Esophagus muscularis mucosa (tissue), 4 donors: ENCODE data around the gene USP38. TPM values are rescaled to one million over a fixed set of nuclear protein-coding genes. Genes with fewer than 3 reads are reported as not detected.

Source experiments
- DNase-seq: peaks from one replicate; pipeline ENCODE4 v3.0.0-alpha.2; 2017; ENCODE audit errors: extremely low spot score
- H3K27ac ChIP-seq, 4 donors: fragments of 200-600 bp; sonication (generic); replicated peaks in 1 of 4; 1 replicate in 3 of 4; 2 replicates in 1 of 4; pipeline ENCODE4 v1.5.1; 2016 to 2019; ENCODE audit warnings: mild to moderate bottlenecking in 1 of 4
- H3K27me3 ChIP-seq, 4 donors: fragments of 200-600 bp; sonication (generic); one replicate each; pipeline versions ENCODE4 v1.5.1 to v1.6.0; 2016 to 2019
- H3K36me3 ChIP-seq, 4 donors: fragments of 200-600 bp; sonication (generic); one replicate each; pipeline ENCODE4 v1.5.1; 2016 to 2019
- H3K4me1 ChIP-seq, 4 donors: fragments of 200-600 bp; sonication (generic); one replicate each; pipeline ENCODE4 v1.5.1; 2016 to 2019
- H3K4me3 ChIP-seq, 4 donors: fragments of 200-600 bp; sonication (generic); 1 replicate in 2 of 4; 2 replicates in 2 of 4; pipeline ENCODE4 v1.5.1; 2016 to 2019; ENCODE audit warnings: mild to moderate bottlenecking in 4 of 4, moderate library complexity in 1 of 4
- H3K9me3 ChIP-seq, 4 donors: fragments of 200-600 bp; sonication (generic); 1 replicate in 3 of 4; 2 replicates in 1 of 4; pipeline ENCODE4 v1.5.1; 2016 to 2019
- CTCF ChIP-seq, 3 experiments: fragments of 200-600 bp in 2 of 3; fragments of 450-650 bp in 1 of 3; sonication (generic) in 2 of 3; IDR thresholded peaks; one replicate each; pipeline ENCODE4 v1.5.1; 2017 to 2019; ENCODE audit warnings: antibody characterized with exemption in 3 of 3, mild to moderate bottlenecking in 2 of 3, moderate library complexity in 1 of 3
- EP300 ChIP-seq: sonication (generic); formaldehyde crosslinking; IDR thresholded peaks from one replicate; pipeline ENCODE4 v1.6.1; 2017; ENCODE audit warnings: antibody characterized with exemption
- POLR2A ChIP-seq: fragments of 450-650 bp; IDR thresholded peaks from one replicate; pipeline ENCODE4 v1.6.1; 2017; ENCODE audit warnings: antibody characterized with exemption, moderate library complexity, mild to moderate bottlenecking, low read depth
- POLR2AphosphoS5 ChIP-seq, 2 donors: sonication (generic); formaldehyde crosslinking; IDR thresholded peaks; one replicate each; pipeline ENCODE4 v1.6.1; 2017; ENCODE audit warnings: antibody characterized with exemption in 2 of 2
- WGBS: methylation state at CpG from one replicate; pipeline ENCODE4 v1.1.5; 2018; 5-methylcytosine and 5-hydroxymethylcytosine counted together
- intact Hi-C: fragments of 100-400 bp; cut with DNase I; formaldehyde crosslinking; loops from one replicate; pipeline ENCODE4 v1.15.1; 2023
- total RNA-seq, 4 donors: library from RNA; depleted of rRNA; stranded (reverse); fragments of >200 nt; gene quantifications; one replicate each; pipeline versions ENCODE4 v1.1.0 to v1.2.1, GENCODE V29; 2016

Gene USP38
- total RNA-seq, 4 donors from 2014 or later, result 16.6 to 25.5 (median 23.3) TPM

- Histone ChIP-seq H3K4me1 (peaks cover 0 to 14% (median 1%) of the 10 kb centered on the region in 4 donors), H3K36me3 (peaks cover 52 to 80% (median 74%) of the 10 kb centered on the region in 4 donors), H3K27ac (no peak overlapping the region), H3K9me3 (no peaks in the 10 kb centered on the region), H3K4me3 (no peak overlapping the region), H3K27me3 (no peaks in the 10 kb centered on the region)
- intact Hi-C loops, result no loop called here
- DNase-seq, result no peak
- WGBS, result 89% methylated on average over 2 of the region's 2 CpGs
- TF ChIP-seq POLR2A, result no peak
Measured at GRCh38 chr4:143199503-143199902, 14.8 kb downstream of the USP38 start.

- peak; percentile 43 to 51 (median 44) for TF ChIP-seq CTCF (IDR thresholded peaks at IDR 0.05)
- no peak for TF ChIP-seq POLR2A
- H3K27ac ChIP-seq, result no peak overlapping the region
- no peak for DNase-seq
- WGBS, result 90% methylated on average over 1 of the region's 1 CpG
- peaks cover 0 to 16% (median 5%) of the 10 kb centered on the region in 4 donors for H3K4me1 ChIP-seq
- intact Hi-C loops, result loop anchor here (10.0 kb wide), 1 partner anchor 312 kb away; the partner anchor contains the start of gene SMARCA5
- peaks cover 39 to 74% (median 61%) of the 10 kb centered on the region in 4 donors for H3K36me3 ChIP-seq
- H3K9me3 ChIP-seq, result no peaks in the 10 kb centered on the region
- no peak overlapping the region for H3K4me3 ChIP-seq
- no peaks in the 10 kb centered on the region for H3K27me3 ChIP-seq
Measured at GRCh38 chr4:143202824-143203223, 18.1 kb downstream of the USP38 start.

- no peaks in the 10 kb centered on the region for H3K27me3 ChIP-seq
- 78% methylated on average over 1 of the region's 1 CpG for WGBS
- peaks cover 31 to 66% (median 54%) of the 10 kb centered on the region in 4 donors for H3K36me3 ChIP-seq
- peaks cover 0 to 23% (median 9%) of the 10 kb centered on the region in 4 donors for H3K4me1 ChIP-seq
- H3K9me3 ChIP-seq, result no peaks in the 10 kb centered on the region
- no peak overlapping the region for H3K4me3 ChIP-seq
- intact Hi-C loops, result loop anchor here (10.0 kb wide), 1 partner anchor 311 kb away; the partner anchor contains the start of gene SMARCA5
- DNase-seq, result no peak
- TF ChIP-seq EP300 (no peak), CTCF (IDR thresholded peaks at IDR 0.05) (no peak), POLR2A (no peak), POLR2AphosphoS5 (IDR thresholded peaks at IDR 0.05) (no peak)
- H3K27ac ChIP-seq, result no peak overlapping the region
Measured at GRCh38 chr4:143203577-143203976, 18.9 kb downstream of the USP38 start.

GRCh38 chr4:143207555-143207954 is 22.8 kb downstream of the USP38 start:
- Histone ChIP-seq H3K4me1 (peaks cover 0 to 24% (median 11%) of the 10 kb centered on the region in 4 donors), H3K36me3 (peaks cover 9 to 56% (median 34%) of the 10 kb centered on the region in 4 donors), H3K9me3 (no peaks in the 10 kb centered on the region), H3K27me3 (no peaks in the 10 kb centered on the region), H3K4me3 (no peak overlapping the region), H3K27ac (peak overlapping the region in 1 of 4 donors; percentile 24)
- 24% methylated on average over 1 of the region's 1 CpG for WGBS
- no peak for DNase-seq
- TF ChIP-seq EP300 (no peak), CTCF (IDR thresholded peaks at IDR 0.05) (peak; percentile 54 to 61 (median 58))
- intact Hi-C loops, result loop anchor here (10.0 kb wide), 1 partner anchor 307 kb away; the partner anchor contains the start of gene SMARCA5

- H3K4me1 ChIP-seq, result peaks cover 0 to 39% (median 31%) of the 10 kb centered on the region in 4 donors
- no peak overlapping the region for H3K4me3 ChIP-seq
- H3K9me3 ChIP-seq, result no peaks in the 10 kb centered on the region
- H3K27ac ChIP-seq, result no peak overlapping the region
- no peak for TF ChIP-seq POLR2A
- no peak for TF ChIP-seq CTCF (IDR thresholded peaks at IDR 0.05)
- TF ChIP-seq EP300, result no peak
- no peak for TF ChIP-seq POLR2AphosphoS5 (IDR thresholded peaks at IDR 0.05)
- DNase-seq, result no peak
- H3K27me3 ChIP-seq, result no peaks in the 10 kb centered on the region
- intact Hi-C loops, result loop anchor here (5.0 kb wide), 1 partner anchor 85 kb away; no protein-coding TSS in a partner anchor
- peaks cover 0 to 40% (median 20%) of the 10 kb centered on the region in 4 donors for H3K36me3 ChIP-seq
- 30% methylated on average over 2 of the region's 2 CpGs for WGBS
Measured at GRCh38 chr4:143212566-143212965, 27.8 kb downstream of the USP38 start.
